Breast epithelium (tissue), 3 donors: ENCODE measurements around the gene VAMP4.

Experiments used
- CTCF ChIP-seq, 3 donors: fragments of 450-650 bp; IDR thresholded peaks; one replicate each; pipeline ENCODE4 v1.5.1; 2016 to 2017; ENCODE audit warnings: antibody characterized with exemption in 3 of 3, mild to moderate bottlenecking in 3 of 3, moderate library complexity in 3 of 3
- POLR2A ChIP-seq: fragments of 450-650 bp; IDR thresholded peaks from one replicate; pipeline ENCODE4 v1.6.1; 2016; ENCODE audit warnings: antibody characterized with exemption, mild to moderate bottlenecking, moderate library complexity
- POLR2AphosphoS5 ChIP-seq, 3 donors: sonication (generic); formaldehyde crosslinking; IDR thresholded peaks; one replicate each; pipeline ENCODE4 v1.6.1; 2017; ENCODE audit warnings: antibody characterized with exemption in 3 of 3

GRCh38 chr1:171666114-171666769, 75.6 kb downstream of the VAMP4 start:
- no peak for TF ChIP-seq CTCF (IDR thresholded peaks at IDR 0.05)
- TF ChIP-seq POLR2A = no peak
- TF ChIP-seq POLR2AphosphoS5 (IDR thresholded peaks at IDR 0.05) = no peak
